Right atrium auricular region (tissue), 2 donors: Measurements from ENCODE around the gene SPAG6. TPM values are rescaled to one million over a fixed set of nuclear protein-coding genes. Genes with fewer than 3 reads are reported as not detected.

Experiments
- DNase-seq: peaks from one replicate; pipeline ENCODE4 v3.0.0-alpha.2; 2019; ENCODE audit warnings: low spot score
- H3K27ac ChIP-seq, 2 donors: fragments of 200-600 bp; sonication (generic); 1 replicate in 1 of 2; 2 replicates in 1 of 2; pipeline ENCODE4 v1.5.1; 2016 to 2019
- H3K27me3 ChIP-seq, 2 donors: fragments of 200-600 bp; sonication (generic); one replicate each; pipeline versions ENCODE4 v1.5.1 to v1.6.0; 2017 to 2019
- H3K36me3 ChIP-seq: fragments of 200-600 bp; sonication (generic); one replicate; pipeline ENCODE4 v1.5.1; 2016
- H3K4me1 ChIP-seq, 2 donors: fragments of 200-600 bp; sonication (generic); one replicate each; pipeline versions ENCODE4 v1.5.1 to v1.6.0; 2017 to 2019
- H3K4me3 ChIP-seq, 2 donors: fragments of 200-600 bp; sonication (generic); 1 replicate in 1 of 2; 2 replicates in 1 of 2; pipeline ENCODE4 v1.5.1; 2017 to 2019; ENCODE audit warnings: mild to moderate bottlenecking in 1 of 2, moderate library complexity in 1 of 2
- H3K9me3 ChIP-seq, 2 donors: fragments of 200-600 bp; sonication (generic); one replicate each; pipeline ENCODE4 v1.5.1; 2019
- total RNA-seq, 2 donors: library from RNA; depleted of rRNA; stranded (reverse); fragments of >200 nt; gene quantifications; one replicate each; pipeline ENCODE4 v1.1.0, GENCODE V29; 2016
- TF ChIP-seq, protein P1 (sequence below), 2 donors: fragments of 200-600 bp; sonication (generic); IDR thresholded peaks; one replicate each; pipeline ENCODE4 v1.5.1; 2019; ENCODE audit warnings: antibody characterized with exemption in 2 of 2

Gene SPAG6
- total RNA-seq, 2 donors from 2014 or later, result not detected

- Histone ChIP-seq H3K27me3 (no peaks in the 10 kb centered on the region), H3K9me3 (no peaks in the 10 kb centered on the region), H3K4me3 (no peak overlapping the region), H3K36me3 (no peaks in the 10 kb centered on the region), H3K27ac (no peak overlapping the region), H3K4me1 (no peaks in the 10 kb centered on the region)
- no peak for DNase-seq
- TF ChIP-seq, protein P1, sequence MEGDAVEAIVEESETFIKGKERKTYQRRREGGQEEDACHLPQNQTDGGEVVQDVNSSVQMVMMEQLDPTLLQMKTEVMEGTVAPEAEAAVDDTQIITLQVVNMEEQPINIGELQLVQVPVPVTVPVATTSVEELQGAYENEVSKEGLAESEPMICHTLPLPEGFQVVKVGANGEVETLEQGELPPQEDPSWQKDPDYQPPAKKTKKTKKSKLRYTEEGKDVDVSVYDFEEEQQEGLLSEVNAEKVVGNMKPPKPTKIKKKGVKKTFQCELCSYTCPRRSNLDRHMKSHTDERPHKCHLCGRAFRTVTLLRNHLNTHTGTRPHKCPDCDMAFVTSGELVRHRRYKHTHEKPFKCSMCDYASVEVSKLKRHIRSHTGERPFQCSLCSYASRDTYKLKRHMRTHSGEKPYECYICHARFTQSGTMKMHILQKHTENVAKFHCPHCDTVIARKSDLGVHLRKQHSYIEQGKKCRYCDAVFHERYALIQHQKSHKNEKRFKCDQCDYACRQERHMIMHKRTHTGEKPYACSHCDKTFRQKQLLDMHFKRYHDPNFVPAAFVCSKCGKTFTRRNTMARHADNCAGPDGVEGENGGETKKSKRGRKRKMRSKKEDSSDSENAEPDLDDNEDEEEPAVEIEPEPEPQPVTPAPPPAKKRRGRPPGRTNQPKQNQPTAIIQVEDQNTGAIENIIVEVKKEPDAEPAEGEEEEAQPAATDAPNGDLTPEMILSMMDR (IDR thresholded peaks at IDR 0.05), result no peak
Observed at GRCh38 chr10:22366771-22367170, 21.5 kb downstream of the SPAG6 start.

- DNase-seq, result no peak
- TF ChIP-seq, protein P1 (IDR thresholded peaks at IDR 0.05), result no peak
- H3K4me1 ChIP-seq, result no peaks in the 10 kb centered on the region
- no peaks in the 10 kb centered on the region for H3K9me3 ChIP-seq
- H3K27ac ChIP-seq, result no peak overlapping the region
- no peaks in the 10 kb centered on the region for H3K27me3 ChIP-seq
- H3K36me3 ChIP-seq, result no peaks in the 10 kb centered on the region
- H3K4me3 ChIP-seq, result no peak overlapping the region
Observed at GRCh38 chr10:22367471-22367870, 22.2 kb downstream of the SPAG6 start.

DNA sequence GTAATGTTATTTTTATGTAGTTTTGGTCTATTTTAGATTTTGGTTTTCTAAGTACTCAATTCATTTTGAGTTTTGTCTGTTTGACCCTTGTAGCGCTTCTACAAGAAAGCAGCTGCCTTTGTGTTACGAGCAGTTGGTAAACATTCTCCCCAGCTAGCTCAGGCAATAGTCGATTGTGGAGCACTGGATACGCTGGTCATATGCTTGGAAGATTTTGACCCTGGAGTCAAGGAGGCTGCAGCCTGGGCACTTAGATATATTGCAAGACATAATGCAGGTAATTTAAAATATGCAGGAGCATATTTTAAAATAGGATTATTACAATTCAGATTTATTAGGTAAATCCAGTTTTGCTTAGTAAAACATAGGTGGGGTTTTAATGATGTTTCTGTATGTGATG is 23.1 kb downstream of the SPAG6 start:
- H3K36me3 ChIP-seq, result no peaks in the 10 kb centered on the region
- H3K9me3 ChIP-seq, result no peaks in the 10 kb centered on the region
- H3K27me3 ChIP-seq, result no peaks in the 10 kb centered on the region
- no peak overlapping the region for H3K4me3 ChIP-seq
- no peak for DNase-seq
- no peaks in the 10 kb centered on the region for H3K4me1 ChIP-seq
- TF ChIP-seq, protein P1 (IDR thresholded peaks at IDR 0.05), result no peak
- H3K27ac ChIP-seq, result no peak overlapping the region

DNA sequence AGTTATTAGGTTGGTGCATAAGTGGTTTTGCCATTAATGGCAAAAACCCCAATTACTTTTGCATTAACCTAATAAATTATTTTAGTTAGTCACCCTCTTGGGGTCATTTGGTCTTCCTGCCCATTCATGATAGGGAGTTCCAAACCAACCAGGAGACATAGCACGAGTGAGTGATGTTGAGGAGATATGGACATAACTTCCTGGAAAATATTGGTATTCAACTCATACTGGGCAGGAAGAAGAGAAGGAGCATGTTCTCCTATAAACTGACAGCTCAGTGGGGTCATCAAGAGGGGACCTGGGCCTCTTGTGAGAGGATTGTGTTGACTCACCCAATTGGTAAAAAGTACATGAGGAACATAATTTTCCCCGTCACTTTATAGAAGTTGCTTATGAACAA is 23.7 kb downstream of the SPAG6 start:
- Histone ChIP-seq H3K27ac (no peak overlapping the region), H3K4me3 (no peak overlapping the region), H3K9me3 (no peaks in the 10 kb centered on the region), H3K36me3 (no peaks in the 10 kb centered on the region), H3K4me1 (no peaks in the 10 kb centered on the region), H3K27me3 (no peaks in the 10 kb centered on the region)
- DNase-seq, result no peak
- TF ChIP-seq, protein P1 (IDR thresholded peaks at IDR 0.05), result no peak

GRCh38 chr10:22369434-22370072 is 24.3 kb downstream of the SPAG6 start:
- DNase-seq, result no peak
- Histone ChIP-seq H3K27me3 (no peaks in the 10 kb centered on the region), H3K27ac (no peak overlapping the region), H3K4me1 (no peaks in the 10 kb centered on the region), H3K4me3 (no peak overlapping the region), H3K36me3 (no peaks in the 10 kb centered on the region), H3K9me3 (no peaks in the 10 kb centered on the region)
- TF ChIP-seq, protein P1 (IDR thresholded peaks at IDR 0.05), result no peak

DNA sequence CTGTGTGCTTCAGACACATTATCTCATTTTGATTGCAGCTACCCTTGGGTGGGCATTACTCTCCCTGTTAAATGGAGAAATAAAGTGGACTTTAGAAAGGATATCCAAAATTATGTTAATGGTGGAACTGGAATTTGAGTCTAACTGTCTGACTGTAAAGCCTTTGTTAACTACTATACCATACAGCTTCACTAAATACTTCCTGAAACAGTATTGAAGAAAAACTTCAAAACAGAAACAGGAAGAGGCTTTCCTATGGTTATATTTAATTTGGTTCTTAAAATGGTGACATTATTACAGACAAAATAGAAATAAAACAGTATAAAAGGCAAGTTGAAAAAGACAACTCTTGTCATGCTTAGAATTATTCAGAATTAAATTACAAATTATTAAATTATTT is 25.0 kb downstream of the SPAG6 start:
- TF ChIP-seq, protein P1 (IDR thresholded peaks at IDR 0.05), result no peak
- DNase-seq, result no peak
- Histone ChIP-seq H3K4me1 (no peaks in the 10 kb centered on the region), H3K4me3 (no peak overlapping the region), H3K36me3 (no peaks in the 10 kb centered on the region), H3K27ac (no peak overlapping the region), H3K9me3 (no peaks in the 10 kb centered on the region), H3K27me3 (no peaks in the 10 kb centered on the region)
